Activated CD8-positive, alpha-beta memory T cell treated with anti-CD3 and anti-CD28 coated beads, Interleukin-2, amount 50 U/mL, for 4 hours (primary cell): Measurements from ENCODE around the gene VAMP5.
"Not testable (repeated sequence)": the region's sequence is repeated elsewhere in the genome, so short reads cannot be mapped to it uniquely, and the experiment has no call there.

Experiments used
- DNase-seq: peaks from one replicate; pipeline ENCODE4 v3.0.0-alpha.2; 2020

Gene VAMP5

GRCh38 chr2:85551698-85552678, 32.2 kb upstream of the VAMP5 start:
- peak; percentile 90 for DNase-seq

DNA sequence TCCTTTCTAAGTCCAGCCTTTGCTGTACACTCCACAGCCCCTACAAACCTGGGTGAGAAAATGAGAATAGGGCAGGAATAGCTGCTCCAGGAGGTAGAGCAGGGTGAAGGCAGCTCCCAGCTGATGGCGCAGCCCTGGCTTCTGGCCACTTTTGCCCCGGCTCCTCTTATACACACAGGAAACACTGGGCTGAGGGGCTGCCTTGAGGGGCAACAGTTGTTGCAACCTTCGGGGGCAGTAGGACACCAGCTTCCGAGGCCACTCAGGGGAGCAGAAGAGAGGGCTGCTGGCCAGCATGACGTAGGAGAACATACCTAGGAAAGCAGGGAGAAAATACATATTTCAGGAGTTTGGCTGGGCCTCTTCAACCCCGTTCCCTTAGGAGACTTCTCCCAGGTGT, 31.0 kb upstream of the VAMP5 start:
- no peak for DNase-seq

DNA sequence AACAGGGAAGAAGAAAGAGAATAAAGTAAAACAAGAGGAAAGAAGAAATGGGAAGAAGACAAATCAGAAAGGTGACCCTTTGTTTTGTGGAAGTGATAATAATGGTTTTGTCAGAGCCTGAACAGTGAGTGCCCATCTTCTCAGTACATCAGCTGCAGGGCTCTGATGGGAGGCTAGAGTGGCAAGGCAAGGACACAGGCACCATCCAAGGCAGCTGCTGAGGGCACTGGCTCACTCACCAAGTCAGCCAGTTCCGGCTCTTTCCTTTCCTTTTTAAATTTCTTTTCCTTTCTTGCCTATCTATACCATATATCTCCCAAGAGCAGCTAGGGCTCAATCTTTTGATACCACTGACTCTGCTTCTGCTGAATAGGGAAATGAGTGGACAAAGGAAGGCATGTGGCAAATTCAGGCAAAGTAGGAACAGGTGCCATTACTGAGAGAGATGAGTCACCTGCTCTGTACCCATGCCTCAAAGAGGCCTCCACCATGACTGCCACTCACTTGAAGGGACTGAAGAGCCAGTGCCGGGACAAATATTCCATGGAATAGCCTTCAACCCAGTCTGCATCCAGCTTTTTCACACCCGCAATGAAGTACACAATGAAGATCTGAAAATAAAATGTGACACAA, 29.1 kb upstream of the VAMP5 start:
- no peak for DNase-seq

- no peak for DNase-seq
Measured at GRCh38 chr2:85557130-85557529, 27.1 kb upstream of the VAMP5 start.

DNA sequence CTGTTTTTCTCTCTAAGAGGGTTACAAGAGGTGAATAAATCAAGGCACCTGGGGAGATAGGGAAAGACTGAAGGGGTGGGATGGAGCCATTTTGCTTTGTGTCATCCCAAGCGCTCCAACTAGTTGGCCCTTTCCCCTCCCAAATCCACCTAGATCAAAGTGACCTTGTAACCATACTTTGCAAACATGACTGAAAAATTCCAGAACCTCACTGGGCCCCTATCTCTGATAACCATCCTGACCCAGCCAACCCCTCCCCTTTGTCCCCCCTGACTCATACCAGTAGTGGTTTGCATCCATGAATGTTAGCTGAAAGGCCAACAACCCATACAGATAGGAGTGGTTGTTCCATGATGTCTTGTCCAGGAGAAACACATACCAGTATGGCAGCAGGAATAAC, 26.1 kb upstream of the VAMP5 start:
- no peak for DNase-seq

DNA sequence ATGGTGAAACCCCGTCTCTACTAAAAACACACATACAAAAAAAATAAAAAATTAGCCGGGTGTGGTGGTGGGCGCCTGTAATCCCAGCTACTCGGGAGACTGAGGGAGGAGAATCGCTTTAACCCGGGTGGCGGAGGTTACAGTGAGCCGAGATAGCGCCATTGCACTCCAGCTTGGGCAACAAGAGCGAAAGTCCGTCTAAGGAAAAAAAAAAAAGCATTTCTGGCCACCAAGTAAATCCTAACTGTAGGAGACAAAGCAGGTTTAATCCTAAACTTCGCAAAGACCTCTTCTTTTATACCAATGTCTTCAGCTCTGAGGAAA, 23.9 kb upstream of the VAMP5 start:
- not testable (repeated sequence) for DNase-seq

DNA sequence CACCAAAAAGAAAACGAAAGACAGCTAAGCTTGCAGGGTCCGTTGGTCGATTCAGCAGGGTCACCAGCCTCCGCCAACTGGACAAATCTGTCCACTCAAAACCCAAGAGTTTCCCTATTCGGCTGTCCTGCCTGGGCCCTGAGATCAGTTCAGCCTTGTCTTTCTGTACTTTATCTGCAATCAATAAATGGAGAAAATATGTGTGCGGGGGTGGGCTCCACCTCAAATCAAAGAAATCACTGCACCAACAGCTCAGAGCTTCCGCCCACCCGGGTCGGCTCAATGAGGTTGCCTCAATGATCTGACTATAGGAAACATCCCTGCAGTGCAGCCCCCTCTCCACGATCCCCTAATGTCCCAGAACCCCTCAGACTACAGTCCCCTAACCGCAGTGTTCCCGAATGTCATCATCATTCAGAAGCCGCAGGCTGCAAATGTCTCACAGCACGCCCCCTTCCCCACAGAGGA, 23.4 kb upstream of the VAMP5 start:
- no peak for DNase-seq

- peak; percentile 96 for DNase-seq
Measured at GRCh38 chr2:85561280-85562212, 22.7 kb upstream of the VAMP5 start, which contains the start of gene GGCX. Gene GGCX, minus strand, starts transcription at chr2:85561493. Its CDS starts 65 bp downstream, at chr2:85561428.

DNA sequence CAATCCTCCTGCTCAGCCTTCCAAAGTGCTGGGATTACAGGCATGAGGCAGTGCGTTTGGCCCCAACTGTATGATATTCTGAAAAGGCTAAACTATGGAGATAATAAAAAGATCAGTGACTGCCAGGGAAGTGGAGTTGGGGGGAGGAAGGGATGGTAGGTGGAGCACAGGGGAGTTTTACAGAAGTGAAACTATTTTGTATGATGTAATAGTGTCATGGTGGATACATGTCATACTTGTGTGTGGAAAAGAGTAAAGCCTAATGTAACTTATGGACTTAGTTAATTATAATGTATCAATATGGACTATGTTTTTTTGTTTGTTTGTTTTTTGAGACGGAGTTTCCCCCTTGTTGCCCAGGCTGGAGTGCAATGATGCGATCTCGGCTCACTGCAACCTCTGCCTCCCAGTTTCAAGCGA, 20.1 kb upstream of the VAMP5 start:
- no peak for DNase-seq

GRCh38 chr2:85566265-85566664, 18.0 kb upstream of the VAMP5 start:
- DNase-seq: no peak

DNA sequence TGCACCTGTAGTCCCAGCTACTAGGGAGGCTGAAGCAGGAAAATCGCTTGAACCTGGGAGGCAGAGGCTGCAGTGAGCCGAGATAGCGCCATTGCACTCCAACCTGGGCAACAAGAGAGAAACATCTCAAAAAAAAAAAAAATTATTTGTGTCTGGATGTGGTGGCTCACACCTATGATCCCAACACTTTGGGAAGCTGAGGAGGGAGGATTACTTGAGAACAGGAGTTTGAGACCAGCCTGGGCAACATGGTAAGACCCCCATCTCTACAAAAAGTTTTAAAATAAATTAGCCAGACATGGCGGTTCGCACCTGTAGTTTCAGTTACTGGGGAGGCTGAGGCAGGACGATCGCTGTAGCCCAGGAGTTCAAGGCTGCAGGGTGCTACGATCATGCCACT, 8.5 kb upstream of the VAMP5 start:
- DNase-seq: no peak

DNA sequence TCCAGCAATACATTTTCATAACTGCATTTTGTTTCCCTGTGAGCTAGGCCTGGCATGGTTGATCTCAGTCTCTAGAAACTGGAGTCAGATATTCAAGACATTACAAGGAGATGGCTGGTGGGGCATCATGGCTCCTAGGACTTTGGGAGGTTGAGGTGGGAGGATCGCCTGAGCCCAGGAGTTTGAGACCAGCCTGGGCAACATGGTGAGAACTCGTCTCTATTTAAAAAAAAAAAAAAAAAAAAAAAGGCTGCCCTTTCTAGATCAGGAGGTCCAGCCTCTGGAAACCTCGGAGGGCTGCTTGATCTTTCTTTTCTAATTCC, 7.2 kb upstream of the VAMP5 start:
- no peak for DNase-seq

DNA sequence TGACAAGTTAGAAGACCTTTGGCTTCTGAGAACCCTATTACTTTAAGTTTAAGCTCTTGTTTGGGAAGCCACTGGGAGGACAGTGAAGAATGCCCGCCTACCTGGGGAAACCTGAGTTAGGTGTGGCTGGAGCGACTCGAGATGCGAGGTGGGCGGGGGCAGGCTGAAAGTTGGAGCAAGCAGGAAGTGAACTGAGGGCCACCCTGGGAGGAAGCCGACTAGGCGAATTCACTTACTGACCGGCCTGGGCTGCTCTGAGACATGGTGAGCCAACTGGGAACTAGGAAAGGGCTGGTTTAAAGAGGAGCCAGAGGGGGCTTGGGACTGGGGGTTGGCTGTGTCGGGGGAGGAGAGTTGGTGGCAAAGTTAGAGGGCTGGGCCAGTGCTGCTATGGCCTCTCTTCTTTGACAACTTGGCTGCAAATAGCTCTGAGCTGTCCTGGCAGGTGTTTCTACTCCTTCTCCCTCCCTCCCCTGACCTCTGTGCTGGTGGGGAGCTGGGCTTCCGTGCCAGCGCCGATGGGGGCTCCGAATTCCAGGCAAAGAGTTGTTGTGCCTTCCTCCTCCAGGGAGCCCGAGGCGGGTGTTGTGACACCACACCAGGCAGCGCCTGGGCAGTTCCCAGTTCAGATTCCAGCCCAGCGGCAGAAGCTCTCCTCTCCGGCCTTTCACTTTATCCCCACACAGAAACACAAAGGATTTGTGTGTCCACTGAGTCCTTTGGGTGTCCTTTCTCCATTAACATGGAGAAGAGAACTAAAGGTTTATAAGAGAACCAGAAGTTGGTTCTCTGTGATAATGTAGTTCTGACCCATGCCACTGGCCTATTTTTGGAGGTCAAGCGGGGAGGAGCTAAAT, 6.6 kb upstream of the VAMP5 start, which contains the start of gene VAMP8:
TSS of gene VAMP8 (plus strand) at position 201 of the 857 bp plus-strand sequence. CDS start at position 262, 61 bp downstream.
- DNase-seq: peak; percentile 62

DNA sequence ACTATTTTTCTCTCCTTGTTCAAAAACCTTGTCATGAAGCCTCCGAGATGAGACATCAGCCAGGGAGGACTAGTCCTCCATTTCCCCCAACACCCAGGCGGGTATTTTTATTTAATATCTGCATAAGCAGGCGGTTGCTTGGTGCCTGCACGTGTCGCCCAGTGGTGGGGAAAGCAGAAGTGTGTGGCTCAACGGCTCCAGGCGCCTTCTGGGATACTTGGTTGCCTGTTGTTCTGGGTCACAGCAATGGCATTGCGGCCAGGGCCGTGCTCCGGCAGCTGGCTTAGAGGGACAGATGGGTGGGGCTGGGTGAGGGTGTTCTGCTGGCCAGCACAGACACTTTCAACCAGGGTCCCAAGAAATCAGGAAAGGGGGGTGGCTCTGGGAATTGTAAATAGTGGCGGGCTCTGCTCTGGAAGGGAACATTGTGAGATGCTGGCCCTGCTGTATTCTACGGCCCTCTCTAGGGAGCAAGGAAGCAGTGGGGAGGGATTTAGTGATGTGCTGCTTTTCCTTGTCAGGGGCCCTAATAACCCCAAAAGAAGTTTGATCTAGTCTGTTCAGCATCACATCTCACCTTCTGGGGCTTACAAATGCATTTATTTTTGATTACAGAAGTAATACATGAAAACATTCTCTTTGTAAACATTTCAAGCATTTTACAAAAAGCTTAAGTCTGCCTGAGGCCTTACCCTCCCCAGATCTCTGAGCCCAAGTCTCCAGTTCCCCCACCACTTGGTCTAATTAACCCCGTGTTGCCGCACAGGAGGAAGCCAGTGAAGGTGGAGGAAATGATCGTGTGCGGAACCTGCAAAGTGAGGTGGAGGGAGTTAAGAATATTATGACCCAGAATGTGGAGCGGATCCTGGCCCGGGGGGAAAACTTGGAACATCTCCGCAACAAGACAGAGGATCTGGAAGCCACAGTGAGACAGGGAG, 5.7 kb upstream of the VAMP5 start:
- DNase-seq: peak; percentile 24

- no peak for DNase-seq
Measured at GRCh38 chr2:85579266-85579935, 4.8 kb upstream of the VAMP5 start.

DNA sequence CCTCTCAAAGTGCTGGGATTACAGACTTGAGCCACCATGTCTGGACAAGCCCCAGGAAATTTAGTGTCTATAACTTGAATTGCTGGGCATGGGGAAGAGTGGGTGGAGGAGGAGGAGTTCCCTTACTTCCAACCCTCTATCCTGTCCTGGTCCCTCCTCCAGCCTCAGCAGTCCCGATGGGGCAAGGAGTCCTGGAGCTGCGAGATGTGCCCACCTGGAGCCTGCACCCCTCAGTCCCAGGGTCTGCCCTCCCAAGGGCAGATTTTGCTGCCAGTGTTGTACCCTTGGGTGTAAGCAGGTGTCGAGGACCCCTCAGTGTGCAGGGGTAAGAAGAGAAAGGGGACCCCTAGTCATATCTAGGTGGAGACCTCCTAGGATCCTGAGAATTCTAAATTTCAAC, 4.0 kb upstream of the VAMP5 start:
- DNase-seq: no peak

DNA sequence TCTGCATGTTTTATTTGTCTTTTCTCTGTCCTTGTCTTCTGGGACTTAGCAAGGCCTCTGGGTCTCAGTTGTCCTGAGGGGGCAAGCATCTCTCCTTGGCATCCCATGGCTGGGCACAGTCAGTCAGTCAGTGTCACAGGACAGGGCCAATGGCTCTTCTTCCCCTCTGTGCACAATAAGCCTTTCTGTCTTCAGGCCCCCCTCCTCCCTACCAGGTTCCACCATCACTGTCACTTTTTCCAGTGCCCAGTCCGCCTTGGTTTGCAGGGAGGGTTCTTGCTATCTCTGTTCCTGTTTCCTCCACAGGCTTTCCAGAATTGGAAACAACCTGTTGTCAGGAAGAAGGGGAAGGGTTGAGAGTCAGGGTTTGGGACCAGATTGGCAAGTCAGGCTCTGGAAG, 1.7 kb upstream of the VAMP5 start:
- no peak for DNase-seq

DNA sequence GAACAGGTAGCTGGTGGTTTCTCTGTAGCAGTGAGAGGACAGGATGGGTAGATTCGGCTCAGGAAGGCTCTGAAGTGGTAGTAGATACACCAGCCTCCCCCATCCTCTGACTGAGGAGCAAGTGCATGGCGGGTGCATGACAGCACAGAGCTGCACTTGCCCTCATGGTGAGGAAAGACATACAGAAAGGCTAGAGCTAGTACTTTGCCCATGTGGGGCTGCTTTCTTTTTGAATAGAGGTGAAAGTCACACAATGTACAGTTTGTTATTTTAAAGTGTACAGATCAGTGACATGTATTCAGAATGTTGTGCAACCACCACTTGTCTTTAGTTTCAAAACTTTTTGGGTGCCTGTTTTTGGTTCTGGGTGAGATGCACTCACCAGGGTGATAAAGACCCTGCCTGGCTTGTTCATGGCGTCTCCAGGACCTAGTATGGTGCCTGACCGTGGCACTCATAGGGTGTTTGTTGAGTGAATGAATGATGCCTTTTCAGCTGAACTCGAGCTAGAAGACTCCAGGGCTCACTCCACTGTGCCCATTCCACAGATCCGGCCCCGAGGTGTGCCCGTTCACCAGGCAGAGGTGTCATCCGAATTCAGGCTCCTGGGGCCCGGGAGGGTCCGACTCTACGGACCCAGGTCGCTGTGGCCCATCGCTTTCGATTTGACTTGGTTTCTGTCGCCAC, 421 bp upstream of the VAMP5 start:
- no peak for DNase-seq
